Neural cell (in vitro differentiated cells): ENCODE results near the gene FUCA2. TPM values are rescaled to one million over a fixed set of nuclear protein-coding genes. Genes with fewer than 3 reads are reported as not detected.

Experiments
- H2AFZ ChIP-seq: fragments of 200-600, 300-800 bp; sonication (generic), shearing (Covaris generic); 2 replicates; pipeline ENCODE4 v1.6.0; 2014; ENCODE audit warnings: low read depth, mild to moderate bottlenecking, antibody characterized with exemption, low read length, moderate library complexity
- H3F3A ChIP-seq: fragments of 200-600 bp; shearing (Covaris generic); 2 replicates; pipeline ENCODE4 v1.6.1; 2016; ENCODE audit warnings: mild to moderate bottlenecking, moderate library complexity, mixed read lengths, antibody characterized with exemption, low read length; ENCODE audit not compliant: insufficient read depth, poor library complexity, severe bottlenecking
- H3K27ac ChIP-seq: fragments of 200-600, 300-800 bp; sonication (generic), shearing (Covaris generic); 2 replicates; pipeline ENCODE4 v1.5.1; 2014; ENCODE audit warnings: mild to moderate bottlenecking, low read length, moderate library complexity
- H3K27me3 ChIP-seq: fragments of 300-800, 200-600 bp; sonication (generic), shearing (Covaris generic); 2 replicates; pipeline ENCODE4 v1.6.0; 2014; ENCODE audit warnings: mild to moderate bottlenecking, low read depth, low read length, moderate library complexity; ENCODE audit not compliant: insufficient read depth
- H3K36me3 ChIP-seq: fragments of 300-800, 200-600 bp; sonication (generic), shearing (Covaris generic); 2 replicates; pipeline ENCODE4 v1.5.1; 2014; ENCODE audit warnings: mild to moderate bottlenecking, antibody characterized with exemption, low read length, moderate library complexity; ENCODE audit not compliant: insufficient read depth
- H3K4me2 ChIP-seq: fragments of 300-800, 200-600 bp; sonication (generic), shearing (Covaris generic); 2 replicates; pipeline ENCODE4 v1.6.0; 2014; ENCODE audit warnings: mild to moderate bottlenecking, low read length
- H3K4me3 ChIP-seq: fragments of 300-800, 200-600 bp; sonication (generic), shearing (Covaris generic); 2 replicates; pipeline ENCODE4 v1.5.1; 2014; ENCODE audit warnings: mild to moderate bottlenecking, low read length, moderate library complexity
- H3K79me2 ChIP-seq: fragments of 200-600 bp; shearing (Covaris generic); replicated peaks from 2 replicates; pipeline ENCODE4 v1.6.0; 2014; ENCODE audit warnings: mild to moderate bottlenecking, low read length, moderate library complexity; ENCODE audit not compliant: insufficient read depth
- H3K9ac ChIP-seq: fragments of 300-800, 200-600 bp; sonication (generic), shearing (Covaris generic); 2 replicates; pipeline ENCODE4 v1.6.1; 2016; ENCODE audit warnings: mild to moderate bottlenecking, low read length, mixed read lengths
- H3K9me2 ChIP-seq: fragments of 200-600 bp; shearing (Covaris generic); 2 replicates; pipeline ENCODE4 v1.6.1; 2016; ENCODE audit warnings: mild to moderate bottlenecking, low read length, mixed read lengths; ENCODE audit not compliant: insufficient read depth
- H3K9me3 ChIP-seq: fragments of 200-600, 300-800 bp; sonication (generic), shearing (Covaris generic); 2 replicates; pipeline ENCODE4 v1.6.1; 2016; ENCODE audit warnings: mild to moderate bottlenecking, mixed run types, low read length, moderate library complexity, mixed read lengths
- H4K20me1 ChIP-seq: fragments of 200-600 bp; shearing (Covaris generic); 2 replicates; pipeline ENCODE4 v1.6.1; 2016; ENCODE audit warnings: mild to moderate bottlenecking, mixed run types; ENCODE audit not compliant: insufficient read depth
- EP300 ChIP-seq: fragments of 450-650 bp; conservative IDR thresholded peaks from 2 replicates; pipeline ENCODE4 v1.6.1; 2014; ENCODE audit warnings: antibody characterized with exemption, mild to moderate bottlenecking, moderate library complexity; ENCODE audit not compliant: poor library complexity, severe bottlenecking
- EZH2 ChIP-seq: fragments of 200-600, 300-800 bp; shearing (Covaris generic), sonication (generic); IDR thresholded peaks from 2 replicates; pipeline ENCODE4 v1.6.1; 2014; ENCODE audit warnings: antibody characterized with exemption, low read length, borderline replicate concordance, mild to moderate bottlenecking; ENCODE audit not compliant: insufficient read depth, poor library complexity, severe bottlenecking
- MXI1 ChIP-seq: fragments of 450-650 bp; conservative IDR thresholded peaks from 2 replicates; pipeline ENCODE4 v1.6.1; 2014; ENCODE audit warnings: antibody characterized with exemption, mild to moderate bottlenecking; ENCODE audit not compliant: poor library complexity, severe bottlenecking
- POLR2AphosphoS5 ChIP-seq: IDR thresholded peaks from 2 replicates; pipeline ENCODE4 v1.6.1; 2012
- RAD21 ChIP-seq: fragments of 450-650 bp; conservative IDR thresholded peaks from 2 replicates; pipeline ENCODE4 v1.6.1; 2014; ENCODE audit warnings: antibody characterized with exemption, mild to moderate bottlenecking, moderate library complexity
- SMC3 ChIP-seq: fragments of 450-650 bp; conservative IDR thresholded peaks from 2 replicates; pipeline ENCODE4 v1.6.1; 2014; ENCODE audit warnings: antibody characterized with exemption, mild to moderate bottlenecking, moderate library complexity; ENCODE audit not compliant: poor library complexity
- TAF1 ChIP-seq: IDR thresholded peaks from 2 replicates; pipeline ENCODE4 v1.6.1; 2012; ENCODE audit warnings: low read depth
- polyA plus RNA-seq: library from polyadenylated mRNA; depleted of rRNA; stranded (reverse); fragments of >200 nt; gene quantifications from 2 replicates; pipeline ENCODE4 v1.2.3, GENCODE V29; 2014
- TF ChIP-seq, protein P1 (sequence below): IDR thresholded peaks from 2 replicates; pipeline ENCODE4 v1.6.1; 2012; ENCODE audit warnings: borderline replicate concordance
- TF ChIP-seq, protein P2 (sequence below): fragments of 450-650 bp; IDR thresholded peaks from 2 replicates; pipeline ENCODE4 v1.5.1; 2014; ENCODE audit warnings: antibody characterized with exemption, mild to moderate bottlenecking, moderate library complexity; ENCODE audit not compliant: poor library complexity, severe bottlenecking

Gene FUCA2
- polyA plus RNA-seq, 1 donor from 2014 or later: 6.0 TPM

DNA sequence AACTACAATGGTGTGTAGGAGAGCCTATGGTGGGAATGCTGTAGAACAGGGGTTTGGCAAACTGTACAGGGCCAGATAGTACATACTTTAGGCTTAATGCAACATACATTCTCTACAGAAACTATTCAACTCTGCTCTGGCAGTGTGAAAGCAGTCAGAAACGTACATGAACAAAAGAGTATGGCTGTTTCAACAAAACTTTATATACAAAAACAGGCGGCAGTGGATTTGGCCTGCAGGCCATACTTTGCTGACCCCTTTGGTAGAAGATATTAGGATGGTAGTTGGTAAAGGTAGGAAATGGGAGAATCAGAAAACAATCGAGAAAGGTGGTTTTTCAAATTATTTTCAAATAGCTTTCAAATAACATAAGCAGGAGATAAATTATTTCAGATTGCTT lies 24.8 kb downstream of the FUCA2 start:
- Histone ChIP-seq H3K9me3 (no peaks in the 10 kb centered on the region), H3K79me2 (no peaks in the 10 kb centered on the region), H3K4me3 (no peak overlapping the region), H4K20me1 (no peaks in the 10 kb centered on the region), H3F3A (no peaks in the 10 kb centered on the region), H3K27ac (no peak overlapping the region), H3K27me3 (no peaks in the 10 kb centered on the region), H3K9me2 (no peaks in the 10 kb centered on the region), H3K4me2 (no peak overlapping the region), H3K9ac (no peak overlapping the region), H3K36me3 (no peaks in the 10 kb centered on the region), H2AFZ (no peak overlapping the region)
- no peak for TF ChIP-seq RAD21
- no peak for TF ChIP-seq TAF1
- no peak for TF ChIP-seq EP300
- TF ChIP-seq EZH2: no peak
- no peak for TF ChIP-seq POLR2AphosphoS5
- TF ChIP-seq, protein P1, sequence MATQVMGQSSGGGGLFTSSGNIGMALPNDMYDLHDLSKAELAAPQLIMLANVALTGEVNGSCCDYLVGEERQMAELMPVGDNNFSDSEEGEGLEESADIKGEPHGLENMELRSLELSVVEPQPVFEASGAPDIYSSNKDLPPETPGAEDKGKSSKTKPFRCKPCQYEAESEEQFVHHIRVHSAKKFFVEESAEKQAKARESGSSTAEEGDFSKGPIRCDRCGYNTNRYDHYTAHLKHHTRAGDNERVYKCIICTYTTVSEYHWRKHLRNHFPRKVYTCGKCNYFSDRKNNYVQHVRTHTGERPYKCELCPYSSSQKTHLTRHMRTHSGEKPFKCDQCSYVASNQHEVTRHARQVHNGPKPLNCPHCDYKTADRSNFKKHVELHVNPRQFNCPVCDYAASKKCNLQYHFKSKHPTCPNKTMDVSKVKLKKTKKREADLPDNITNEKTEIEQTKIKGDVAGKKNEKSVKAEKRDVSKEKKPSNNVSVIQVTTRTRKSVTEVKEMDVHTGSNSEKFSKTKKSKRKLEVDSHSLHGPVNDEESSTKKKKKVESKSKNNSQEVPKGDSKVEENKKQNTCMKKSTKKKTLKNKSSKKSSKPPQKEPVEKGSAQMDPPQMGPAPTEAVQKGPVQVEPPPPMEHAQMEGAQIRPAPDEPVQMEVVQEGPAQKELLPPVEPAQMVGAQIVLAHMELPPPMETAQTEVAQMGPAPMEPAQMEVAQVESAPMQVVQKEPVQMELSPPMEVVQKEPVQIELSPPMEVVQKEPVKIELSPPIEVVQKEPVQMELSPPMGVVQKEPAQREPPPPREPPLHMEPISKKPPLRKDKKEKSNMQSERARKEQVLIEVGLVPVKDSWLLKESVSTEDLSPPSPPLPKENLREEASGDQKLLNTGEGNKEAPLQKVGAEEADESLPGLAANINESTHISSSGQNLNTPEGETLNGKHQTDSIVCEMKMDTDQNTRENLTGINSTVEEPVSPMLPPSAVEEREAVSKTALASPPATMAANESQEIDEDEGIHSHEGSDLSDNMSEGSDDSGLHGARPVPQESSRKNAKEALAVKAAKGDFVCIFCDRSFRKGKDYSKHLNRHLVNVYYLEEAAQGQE: no peak
- TF ChIP-seq, protein P2, sequence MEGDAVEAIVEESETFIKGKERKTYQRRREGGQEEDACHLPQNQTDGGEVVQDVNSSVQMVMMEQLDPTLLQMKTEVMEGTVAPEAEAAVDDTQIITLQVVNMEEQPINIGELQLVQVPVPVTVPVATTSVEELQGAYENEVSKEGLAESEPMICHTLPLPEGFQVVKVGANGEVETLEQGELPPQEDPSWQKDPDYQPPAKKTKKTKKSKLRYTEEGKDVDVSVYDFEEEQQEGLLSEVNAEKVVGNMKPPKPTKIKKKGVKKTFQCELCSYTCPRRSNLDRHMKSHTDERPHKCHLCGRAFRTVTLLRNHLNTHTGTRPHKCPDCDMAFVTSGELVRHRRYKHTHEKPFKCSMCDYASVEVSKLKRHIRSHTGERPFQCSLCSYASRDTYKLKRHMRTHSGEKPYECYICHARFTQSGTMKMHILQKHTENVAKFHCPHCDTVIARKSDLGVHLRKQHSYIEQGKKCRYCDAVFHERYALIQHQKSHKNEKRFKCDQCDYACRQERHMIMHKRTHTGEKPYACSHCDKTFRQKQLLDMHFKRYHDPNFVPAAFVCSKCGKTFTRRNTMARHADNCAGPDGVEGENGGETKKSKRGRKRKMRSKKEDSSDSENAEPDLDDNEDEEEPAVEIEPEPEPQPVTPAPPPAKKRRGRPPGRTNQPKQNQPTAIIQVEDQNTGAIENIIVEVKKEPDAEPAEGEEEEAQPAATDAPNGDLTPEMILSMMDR: no peak

DNA sequence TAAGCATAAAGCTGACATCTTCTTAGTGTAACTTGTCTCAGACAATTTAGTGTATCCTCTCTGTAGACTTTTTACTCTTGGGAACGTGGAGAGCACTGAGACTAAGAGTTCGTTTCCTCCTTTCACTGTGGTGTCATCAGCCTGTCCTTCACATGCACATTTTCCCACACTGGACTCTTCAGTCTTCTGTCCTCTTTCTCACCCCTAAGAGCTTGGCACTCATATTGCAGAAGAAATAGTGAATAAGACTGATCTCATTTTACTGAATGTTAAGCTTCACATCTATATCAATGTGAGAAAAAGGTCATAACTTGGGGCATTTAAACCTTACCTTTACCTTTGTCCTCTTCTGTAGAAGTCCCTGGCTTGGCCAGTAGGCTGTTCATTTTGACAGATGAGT lies 25.6 kb downstream of the FUCA2 start:
- no peaks in the 10 kb centered on the region for H3F3A ChIP-seq
- no peak for TF ChIP-seq RAD21
- TF ChIP-seq, protein P1: no peak
- TF ChIP-seq, protein P2: no peak
- TF ChIP-seq TAF1: no peak
- TF ChIP-seq EZH2: no peak
- TF ChIP-seq POLR2AphosphoS5: no peak
- TF ChIP-seq SMC3: no peak
- no peak for TF ChIP-seq MXI1
- no peak for TF ChIP-seq EP300
- no peaks in the 10 kb centered on the region for H3K79me2 ChIP-seq
- H3K4me3 ChIP-seq: no peak overlapping the region
- H3K36me3 ChIP-seq: no peaks in the 10 kb centered on the region
- no peaks in the 10 kb centered on the region for H3K27me3 ChIP-seq
- no peaks in the 10 kb centered on the region for H3K9me3 ChIP-seq
- H3K4me2 ChIP-seq: no peak overlapping the region
- H2AFZ ChIP-seq: no peak overlapping the region
- no peaks in the 10 kb centered on the region for H3K9me2 ChIP-seq
- H3K9ac ChIP-seq: no peak overlapping the region
- no peaks in the 10 kb centered on the region for H4K20me1 ChIP-seq
- no peak overlapping the region for H3K27ac ChIP-seq
